CD4-positive, alpha-beta T cell treated with Interferon gamma for 1 hour (primary cell): ENCODE data around the gene KRTAP3-3.

Experiments used
- DNase-seq: peaks from one replicate; pipeline ENCODE4 v3.0.0-alpha.2; 2020

KRTAP3-3 gene

DNA sequence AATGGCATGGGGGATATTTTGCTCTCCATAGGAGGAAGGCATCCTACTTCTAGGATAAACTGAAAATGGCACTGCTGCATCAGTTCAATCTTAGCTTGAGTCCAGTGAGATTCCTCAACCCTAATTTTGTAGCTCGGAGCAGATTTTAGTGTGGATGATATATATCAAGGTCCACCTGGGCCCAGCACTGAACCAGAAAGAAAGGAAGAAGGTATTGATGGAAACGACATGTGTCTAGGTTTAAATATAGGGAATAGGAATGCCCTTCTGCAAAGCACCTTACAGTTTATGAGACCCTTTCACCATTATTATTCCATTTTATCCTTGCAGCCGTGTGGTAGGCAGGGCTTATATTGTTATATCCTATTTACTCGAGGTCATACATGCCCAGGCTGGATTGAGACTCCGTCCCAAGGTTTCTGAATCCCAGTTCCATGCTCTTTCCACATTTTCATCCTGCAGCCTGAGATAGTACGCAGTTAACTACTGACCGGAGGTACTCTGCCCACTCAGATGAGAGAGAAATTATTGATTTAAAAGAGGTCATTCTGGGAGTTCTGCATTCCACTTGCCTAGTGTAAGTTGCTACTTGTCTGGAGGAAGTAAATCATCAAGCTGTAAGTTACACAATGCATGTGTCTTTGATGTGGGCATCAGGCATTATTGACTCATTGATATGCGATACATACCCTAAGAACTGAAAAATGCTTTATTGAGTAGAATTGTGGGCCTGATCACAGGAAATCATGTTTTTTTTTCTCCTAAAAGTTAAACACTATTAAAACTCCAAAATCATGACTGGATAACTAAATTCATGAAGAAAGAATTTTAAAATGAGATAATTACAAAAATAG, 37.3 kb downstream of the KRTAP3-3 start:
- no peak for DNase-seq

GRCh38 chr17:40953881-40954280, 40.1 kb downstream of the KRTAP3-3 start:
- DNase-seq, result no peak

DNA sequence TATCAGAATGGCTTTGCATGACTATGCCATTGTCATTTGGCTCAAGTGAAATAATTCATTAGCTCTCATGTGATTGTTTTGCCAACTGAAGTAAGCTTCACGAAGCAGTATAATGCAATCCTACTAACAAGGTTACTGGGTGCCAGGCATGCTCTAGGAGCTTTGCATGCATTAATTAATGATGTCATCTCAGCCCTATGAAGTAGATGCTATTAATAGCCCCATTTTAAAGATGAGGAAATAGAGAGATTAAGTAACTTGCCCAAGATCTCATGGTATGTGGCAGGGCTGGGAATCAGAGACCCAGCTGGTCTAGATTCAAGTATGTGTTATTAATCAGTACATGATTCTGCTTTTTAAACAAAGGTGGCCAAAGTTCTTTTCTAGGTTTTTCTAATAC, 41.3 kb downstream of the KRTAP3-3 start:
- DNase-seq, result no peak

- DNase-seq, result no peak
Observed at GRCh38 chr17:40952154-40952553, 41.8 kb downstream of the KRTAP3-3 start.

DNA sequence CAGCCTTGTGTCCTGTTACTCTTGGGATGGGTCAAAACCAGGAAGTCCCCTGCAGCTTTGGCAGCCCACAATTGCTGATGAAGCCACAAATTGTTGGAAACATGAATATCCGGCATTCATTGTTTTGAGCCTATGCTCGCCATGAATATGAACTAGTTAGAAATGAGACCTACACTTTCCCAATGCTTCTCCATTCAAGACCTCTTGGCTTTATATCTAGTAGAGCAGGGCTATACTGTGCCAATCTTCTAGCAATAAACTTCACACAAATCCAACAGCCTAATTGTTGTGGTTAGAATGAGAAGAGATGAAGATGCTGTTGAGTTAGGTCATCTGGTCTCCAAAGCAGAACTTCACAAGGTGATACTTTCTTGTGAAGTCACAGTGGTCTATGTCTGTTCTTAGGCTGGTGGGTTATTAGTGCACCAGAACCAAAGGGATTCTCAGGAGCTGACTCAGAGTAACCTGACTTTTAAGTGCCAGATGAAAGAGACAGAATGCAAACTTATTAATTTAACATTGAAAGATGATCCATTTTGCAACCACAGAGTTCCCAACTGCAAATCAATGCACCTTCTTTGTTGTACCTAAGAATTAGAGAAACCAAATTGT, 42.8 kb downstream of the KRTAP3-3 start:
- DNase-seq, result no peak

DNA sequence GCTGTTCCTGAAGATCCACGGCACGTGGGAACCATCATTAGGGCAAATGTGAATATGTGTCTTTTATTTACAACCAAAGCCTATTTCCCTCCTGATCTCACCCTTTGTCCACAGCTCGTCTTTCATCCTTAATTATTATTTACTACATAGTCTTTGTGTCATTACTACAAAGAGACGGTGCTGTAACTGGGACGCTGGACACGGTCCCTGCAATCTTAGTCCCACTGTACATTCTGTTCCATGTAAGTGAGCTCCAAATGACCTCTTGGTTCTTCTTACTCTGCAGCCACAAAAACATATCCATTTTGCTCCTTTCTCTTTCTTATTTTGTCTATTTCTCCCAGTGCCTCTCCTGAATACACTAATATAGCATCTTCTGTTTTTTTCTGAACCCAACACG, 43.8 kb downstream of the KRTAP3-3 start:
- no peak for DNase-seq

DNA sequence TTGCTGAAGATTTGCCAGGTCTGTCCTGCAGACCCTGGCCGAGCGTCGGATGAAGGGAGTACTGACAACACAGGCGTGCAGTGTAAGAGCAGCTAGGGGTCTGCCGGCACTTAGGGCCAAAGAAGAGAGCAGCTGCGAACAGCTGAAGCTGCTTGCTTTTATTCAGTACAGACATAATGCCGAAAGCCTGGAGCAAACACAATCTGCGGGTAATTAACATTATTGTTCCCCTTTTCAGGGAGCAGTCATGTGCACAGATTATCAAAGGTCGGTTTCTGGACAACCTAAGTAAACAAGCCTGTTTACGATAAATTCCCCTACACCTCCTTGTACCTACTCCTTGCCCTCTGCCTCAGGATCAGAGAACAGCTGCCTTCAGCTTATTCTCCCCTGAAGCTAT, 44.5 kb downstream of the KRTAP3-3 start:
- no peak for DNase-seq

- no peak for DNase-seq
Observed at GRCh38 chr17:40947929-40948328, 46.0 kb downstream of the KRTAP3-3 start.

DNA sequence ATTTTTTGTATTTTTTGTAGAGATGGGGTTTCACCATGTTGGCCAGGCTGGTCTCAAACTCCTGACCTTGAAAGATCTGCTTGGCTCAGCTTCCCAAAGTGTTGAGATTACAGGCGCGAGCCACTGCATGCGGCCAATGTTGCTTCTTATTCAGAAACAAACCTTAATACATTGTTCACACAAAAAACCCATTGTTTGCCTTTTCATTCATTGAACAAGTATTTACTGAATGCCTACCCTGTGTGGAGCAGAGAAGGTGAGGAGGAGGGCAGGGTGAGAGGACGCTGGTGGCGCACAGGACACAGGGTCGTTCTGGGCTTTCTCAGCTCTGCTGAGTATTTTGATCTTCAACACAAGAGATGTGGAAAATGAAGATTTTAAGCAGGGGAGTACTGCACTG, 48.5 kb downstream of the KRTAP3-3 start:
- no peak for DNase-seq

DNA sequence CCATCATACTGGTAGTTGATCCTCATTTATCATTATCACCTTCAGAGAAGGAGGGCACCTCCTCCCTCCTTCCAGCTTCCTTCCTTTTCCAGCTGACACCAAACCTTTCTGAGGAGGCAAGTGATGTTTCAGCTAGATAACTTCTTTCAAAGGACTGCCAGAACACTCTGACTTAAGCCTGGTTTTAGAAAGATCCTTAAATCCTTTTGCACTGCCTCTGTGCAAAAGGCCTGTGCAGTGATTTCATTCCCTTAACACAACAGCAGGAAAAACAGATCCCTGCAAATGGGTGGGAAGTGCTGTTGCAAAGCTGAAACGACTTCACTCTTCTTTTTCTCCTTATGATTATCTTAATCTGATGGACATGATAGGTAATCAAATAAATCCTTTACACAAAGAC, 49.4 kb downstream of the KRTAP3-3 start:
- no peak for DNase-seq
